Gastrocnemius medialis (tissue), 4 donors: ENCODE data around the gene TMCC2. TPM values are rescaled to one million over a fixed set of nuclear protein-coding genes. Genes with fewer than 3 reads are reported as not detected.

Experiments used
- ATAC-seq, 2 donors: fragments of 150-250 bp; one replicate each; pipeline ENCODE4 v1.9.1; 2016
- DNase-seq, 2 donors: peaks; one replicate each; pipeline ENCODE4 v3.0.0-alpha.2; 2019
- H3K27ac ChIP-seq, 4 donors: fragments of 200-600 bp; sonication (generic); 1 replicate in 1 of 4; 2 replicates in 3 of 4; pipeline ENCODE4 v1.5.1; 2016 to 2018; ENCODE audit warnings: mild to moderate bottlenecking in 2 of 4, moderate library complexity in 1 of 4
- H3K27me3 ChIP-seq, 3 donors: fragments of 200-600 bp; sonication (generic) in 2 of 3; 1 replicate in 1 of 3; 2 replicates in 2 of 3; pipeline versions ENCODE4 v1.5.1 to v1.6.0; 2016 to 2019; ENCODE audit warnings: mild to moderate bottlenecking in 1 of 3, moderate library complexity in 1 of 3
- H3K36me3 ChIP-seq, 2 donors: fragments of 200-600 bp; sonication (generic) in 1 of 2; one replicate each; pipeline ENCODE4 v1.5.1; 2017 to 2018
- H3K4me1 ChIP-seq, 2 donors: fragments of 200-600 bp; sonication (generic) in 1 of 2; one replicate each; pipeline ENCODE4 v1.5.1; 2016 to 2017; ENCODE audit warnings: mild to moderate bottlenecking in 2 of 2
- H3K4me3 ChIP-seq, 4 donors: fragments of 200-600 bp; sonication (generic) in 3 of 4; 1 replicate in 1 of 4; 2 replicates in 3 of 4; pipeline ENCODE4 v1.5.1; 2016 to 2019; ENCODE audit warnings: mild to moderate bottlenecking in 2 of 4
- H3K9me3 ChIP-seq, 3 donors: fragments of 200-600 bp; sonication (generic) in 2 of 3; 1 replicate in 1 of 3; 2 replicates in 2 of 3; pipeline ENCODE4 v1.5.1; 2016 to 2019
- POLR2A ChIP-seq, 2 donors: fragments of 450-650 bp; IDR thresholded peaks; one replicate each; pipeline ENCODE4 v1.6.1; 2017; ENCODE audit warnings: antibody characterized with exemption in 2 of 2, mild to moderate bottlenecking in 2 of 2, moderate library complexity in 2 of 2
- in situ Hi-C, 4 donors: fragments of 200-750 bp; cut with MboI; loops; one replicate each; pipeline versions ENCODE4 v1.15.0 to v1.8.0; 2017; ENCODE audit warnings: low sequenced_read_pairs in 4 of 4
- intact Hi-C: fragments of 100-400 bp; cut with DNase I; formaldehyde crosslinking; loops from one replicate; pipeline ENCODE4 v1.15.1; 2023; ENCODE audit warnings: low total_unique reads
- total RNA-seq, 4 donors: library from RNA; depleted of rRNA; stranded (reverse); fragments of >200 nt; gene quantifications; one replicate each; pipeline versions ENCODE4 v1.1.0 to v1.2.3, GENCODE V29; 2016
- TF ChIP-seq, protein P1 (sequence below), 5 experiments: fragments of 450-650 bp in 3 of 5; fragments of 200-600 bp in 2 of 5; sonication (generic) in 2 of 5; IDR thresholded peaks in 4 of 5; conservative IDR thresholded peaks in 1 of 5; 1 replicate in 4 of 5; 2 replicates in 1 of 5; pipeline ENCODE4 v1.5.1; 2016 to 2019; ENCODE audit warnings: antibody characterized with exemption in 5 of 5, mild to moderate bottlenecking in 3 of 5, moderate library complexity in 3 of 5

TMCC2 gene
- total RNA-seq, 4 donors from 2014 or later: 1.1 to 7.6 (median 5.6) TPM

GRCh38 chr1:205267306-205267902 lies 39.7 kb downstream of the TMCC2 start:
- in situ Hi-C loops: loop anchor here in 1 of 4 donors (25.0 kb wide), 1 partner anchor 280 kb away; no protein-coding TSS in a partner anchor
- DNase-seq: no peak
- H3K27ac ChIP-seq: peak overlapping the region in 2 of 4 donors; percentile 39 to 44

DNA sequence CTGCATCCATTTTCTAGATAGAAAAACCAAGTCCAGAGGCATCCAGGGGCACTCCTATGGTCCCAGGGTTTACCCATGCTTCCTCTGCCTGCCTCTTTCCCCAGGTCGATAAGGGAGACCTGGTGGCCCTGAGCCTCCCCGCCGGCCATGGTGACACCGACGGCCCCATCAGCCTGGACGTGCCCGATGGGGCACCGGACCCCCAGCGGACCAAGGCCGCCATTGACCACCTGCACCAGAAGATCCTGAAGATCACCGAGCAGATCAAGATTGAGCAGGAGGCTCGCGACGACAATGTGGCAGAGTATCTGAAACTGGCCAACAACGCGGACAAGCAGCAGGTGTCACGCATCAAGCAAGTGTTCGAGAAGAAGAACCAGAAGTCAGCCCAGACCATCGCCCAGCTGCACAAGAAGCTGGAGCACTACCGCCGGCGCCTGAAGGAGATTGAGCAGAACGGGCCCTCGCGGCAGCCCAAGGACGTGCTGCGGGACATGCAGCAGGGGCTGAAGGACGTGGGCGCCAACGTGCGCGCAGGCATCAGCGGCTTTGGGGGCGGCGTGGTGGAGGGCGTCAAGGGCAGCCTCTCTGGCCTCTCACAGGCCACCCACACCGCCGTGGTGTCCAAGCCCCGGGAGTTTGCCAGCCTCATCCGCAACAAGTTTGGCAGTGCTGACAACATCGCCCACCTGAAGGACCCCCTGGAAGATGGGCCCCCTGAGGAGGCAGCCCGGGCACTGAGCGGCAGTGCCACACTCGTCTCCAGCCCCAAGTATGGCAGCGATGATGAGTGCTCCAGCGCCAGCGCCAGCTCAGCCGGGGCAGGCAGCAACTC lies 41.3 kb downstream of the TMCC2 start:
- no peak for ATAC-seq
- no peaks in the 10 kb centered on the region for H3K27me3 ChIP-seq
- no peak overlapping the region for H3K4me3 ChIP-seq
- H3K4me1 ChIP-seq: peaks cover 29 to 43% of the 10 kb centered on the region in 2 donors
- peak overlapping the region in 1 of 4 donors; percentile 81 for H3K27ac ChIP-seq
- H3K36me3 ChIP-seq: peaks cover 0 to 5% of the 10 kb centered on the region in 2 donors
- H3K9me3 ChIP-seq: no peaks in the 10 kb centered on the region
- TF ChIP-seq, protein P1, sequence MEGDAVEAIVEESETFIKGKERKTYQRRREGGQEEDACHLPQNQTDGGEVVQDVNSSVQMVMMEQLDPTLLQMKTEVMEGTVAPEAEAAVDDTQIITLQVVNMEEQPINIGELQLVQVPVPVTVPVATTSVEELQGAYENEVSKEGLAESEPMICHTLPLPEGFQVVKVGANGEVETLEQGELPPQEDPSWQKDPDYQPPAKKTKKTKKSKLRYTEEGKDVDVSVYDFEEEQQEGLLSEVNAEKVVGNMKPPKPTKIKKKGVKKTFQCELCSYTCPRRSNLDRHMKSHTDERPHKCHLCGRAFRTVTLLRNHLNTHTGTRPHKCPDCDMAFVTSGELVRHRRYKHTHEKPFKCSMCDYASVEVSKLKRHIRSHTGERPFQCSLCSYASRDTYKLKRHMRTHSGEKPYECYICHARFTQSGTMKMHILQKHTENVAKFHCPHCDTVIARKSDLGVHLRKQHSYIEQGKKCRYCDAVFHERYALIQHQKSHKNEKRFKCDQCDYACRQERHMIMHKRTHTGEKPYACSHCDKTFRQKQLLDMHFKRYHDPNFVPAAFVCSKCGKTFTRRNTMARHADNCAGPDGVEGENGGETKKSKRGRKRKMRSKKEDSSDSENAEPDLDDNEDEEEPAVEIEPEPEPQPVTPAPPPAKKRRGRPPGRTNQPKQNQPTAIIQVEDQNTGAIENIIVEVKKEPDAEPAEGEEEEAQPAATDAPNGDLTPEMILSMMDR (IDR thresholded peaks at IDR 0.05 in 4 of 5, conservative IDR thresholded peaks at IDR 0.05 in 1 of 5): no peak
- no peak for TF ChIP-seq POLR2A (IDR thresholded peaks at IDR 0.05)
- intact Hi-C loops: no loop called here
- in situ Hi-C loops: loop anchor here in 1 of 4 donors (25.0 kb wide), 1 partner anchor 282 kb away; no protein-coding TSS in a partner anchor
- no peak for DNase-seq

More at GRCh38 chr1:205267306-205267902, 39.7 kb downstream of the TMCC2 start:
- ATAC-seq: no peak
- peaks cover 0 to 5% of the 10 kb centered on the region in 2 donors for H3K36me3 ChIP-seq
- no peaks in the 10 kb centered on the region for H3K9me3 ChIP-seq
- H3K27me3 ChIP-seq: no peaks in the 10 kb centered on the region
- no peak overlapping the region for H3K4me3 ChIP-seq
- intact Hi-C loops: no loop called here
- TF ChIP-seq POLR2A (IDR thresholded peaks at IDR 0.05): no peak
- TF ChIP-seq, protein P1 (IDR thresholded peaks at IDR 0.05 in 4 of 5, conservative IDR thresholded peaks at IDR 0.05 in 1 of 5): no peak
- peaks cover 31 to 40% of the 10 kb centered on the region in 2 donors for H3K4me1 ChIP-seq

GRCh38 chr1:205269711-205270110 lies 42.0 kb downstream of the TMCC2 start:
- intact Hi-C loops: no loop called here
- Histone ChIP-seq H3K27ac (peak overlapping the region in 3 of 4 donors; percentile 81 to 91 (median 83)), H3K36me3 (peaks cover 0 to 5% of the 10 kb centered on the region in 2 donors), H3K4me1 (peaks cover 29 to 43% of the 10 kb centered on the region in 2 donors), H3K4me3 (no peak overlapping the region), H3K9me3 (no peaks in the 10 kb centered on the region), H3K27me3 (no peaks in the 10 kb centered on the region)
- in situ Hi-C loops: loop anchor here in 2 of 4 donors (5.0 to 25.0 kb wide), 2 partner anchors 58 to 282 kb away; no protein-coding TSS in a partner anchor
- TF ChIP-seq, protein P1 (IDR thresholded peaks at IDR 0.05 in 4 of 5, conservative IDR thresholded peaks at IDR 0.05 in 1 of 5): no peak
- no peak for TF ChIP-seq POLR2A (IDR thresholded peaks at IDR 0.05)
- DNase-seq (no peak), ATAC-seq (no peak)

DNA sequence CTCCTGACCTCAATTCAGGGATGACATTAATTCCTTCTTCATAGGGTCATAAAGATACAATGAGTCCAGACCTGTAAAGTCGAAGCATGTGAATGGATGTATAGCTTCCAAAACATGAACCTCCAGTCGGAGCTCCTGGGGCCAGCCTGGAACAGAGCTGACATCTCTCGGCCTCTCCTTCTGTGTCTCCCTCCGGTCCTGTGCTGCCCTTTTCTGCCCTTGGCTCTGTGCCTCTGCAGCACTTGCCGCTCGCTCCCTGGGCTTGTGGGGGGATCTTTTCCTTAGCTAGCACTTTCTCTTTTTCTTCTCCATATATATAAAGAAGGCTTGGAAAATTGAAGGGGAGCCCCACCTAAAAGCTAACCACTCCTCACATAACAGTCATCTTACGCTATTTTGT lies 42.5 kb downstream of the TMCC2 start:
- DNase-seq (no peak), ATAC-seq (no peak)
- intact Hi-C loops (no loop called here), in situ Hi-C loops (loop anchor here in 2 of 4 donors (5.0 to 25.0 kb wide), 2 partner anchors 57 to 283 kb away; no protein-coding TSS in a partner anchor)
- no peaks in the 10 kb centered on the region for H3K9me3 ChIP-seq
- peaks cover 29 to 43% of the 10 kb centered on the region in 2 donors for H3K4me1 ChIP-seq
- H3K36me3 ChIP-seq: peaks cover 0 to 5% of the 10 kb centered on the region in 2 donors
- no peaks in the 10 kb centered on the region for H3K27me3 ChIP-seq
- TF ChIP-seq, protein P1 (IDR thresholded peaks at IDR 0.05 in 4 of 5, conservative IDR thresholded peaks at IDR 0.05 in 1 of 5): no peak
- no peak for TF ChIP-seq POLR2A (IDR thresholded peaks at IDR 0.05)
- H3K27ac ChIP-seq: peak overlapping the region; percentile 77 to 91 (median 82)
- H3K4me3 ChIP-seq: no peak overlapping the region
